Parathyroid adenoma (tissue), 2 donors: ENCODE data around the gene ZNF282.
"Not testable (repeated sequence)": the region's sequence is repeated elsewhere in the genome, so short reads cannot be mapped to it uniquely, and the experiment has no call there.

ENCODE experiments used
- H2AFZ ChIP-seq: fragments of 300-600 bp; sonication (generic); one replicate; pipeline ENCODE4 v1.7.0; 2017; ENCODE audit warnings: antibody characterized with exemption, mild to moderate bottlenecking
- H3K27ac ChIP-seq: fragments of 300-600 bp; sonication (generic); one replicate; pipeline ENCODE4 v1.7.0; 2017
- H3K27me3 ChIP-seq: fragments of 300-600 bp; sonication (generic); one replicate; pipeline ENCODE4 v1.7.0; 2017; ENCODE audit warnings: low read length; ENCODE audit not compliant: control insufficient read depth, insufficient read depth
- H3K36me3 ChIP-seq: fragments of 300-600 bp; sonication (generic); one replicate; pipeline ENCODE4 v1.7.0; 2017; ENCODE audit warnings: low read length; ENCODE audit not compliant: control insufficient read depth, insufficient read depth
- H3K4me1 ChIP-seq: fragments of 300-600 bp; sonication (generic); one replicate; pipeline ENCODE4 v1.7.0; 2017; ENCODE audit warnings: control low read depth
- H3K4me2 ChIP-seq: fragments of 300-600 bp; sonication (generic); one replicate; pipeline ENCODE4 v1.7.0; 2017; ENCODE audit warnings: low read length
- H3K4me3 ChIP-seq: fragments of 300-600 bp; sonication (generic); one replicate; pipeline ENCODE4 v1.7.0; 2017; ENCODE audit warnings: low read depth, low read length
- H3K79me2 ChIP-seq: fragments of 300-600 bp; sonication (generic); one replicate; pipeline ENCODE4 v1.7.0; 2017; ENCODE audit warnings: control low read depth
- H3K9ac ChIP-seq: fragments of 300-600 bp; sonication (generic); one replicate; pipeline ENCODE4 v1.7.0; 2017; ENCODE audit warnings: mild to moderate bottlenecking
- H3K9me3 ChIP-seq: fragments of 300-600 bp; sonication (generic); one replicate; pipeline ENCODE4 v1.7.0; 2017; ENCODE audit warnings: low read length; ENCODE audit not compliant: control insufficient read depth
- CTCF ChIP-seq: fragments of 300-600 bp; sonication (generic); IDR thresholded peaks from one replicate; pipeline ENCODE4 v1.7.0; 2017; ENCODE audit warnings: antibody characterized with exemption, mild to moderate bottlenecking
- donor health status: primary hyperparathyroidism.

The ZNF282 gene

GRCh38 chr7:149241696-149242095 is 46.4 kb downstream of the ZNF282 start:
- Histone ChIP-seq H3K4me2 (no peak overlapping the region), H3K27me3 (no peaks in the 10 kb centered on the region), H3K79me2 (peaks cover 32% of the 10 kb centered on the region), H3K36me3 (no peaks in the 10 kb centered on the region), H3K27ac (no peak overlapping the region), H3K9ac (no peak overlapping the region), H3K9me3 (no peaks in the 10 kb centered on the region), H3K4me3 (no peak overlapping the region), H2AFZ (no peak overlapping the region), H3K4me1 (peaks cover 2% of the 10 kb centered on the region)
- TF ChIP-seq CTCF: no peak

- no peak overlapping the region for H3K4me2 ChIP-seq
- no peaks in the 10 kb centered on the region for H3K9me3 ChIP-seq
- H2AFZ ChIP-seq: no peak overlapping the region
- peaks cover 21% of the 10 kb centered on the region for H3K79me2 ChIP-seq
- H3K4me3 ChIP-seq: no peak overlapping the region
- H3K4me1 ChIP-seq: peaks cover 2% of the 10 kb centered on the region
- no peak overlapping the region for H3K27ac ChIP-seq
- H3K27me3 ChIP-seq: no peaks in the 10 kb centered on the region
- no peak overlapping the region for H3K9ac ChIP-seq
- no peaks in the 10 kb centered on the region for H3K36me3 ChIP-seq
- no peak for TF ChIP-seq CTCF
Observed at GRCh38 chr7:149245244-149245643, 49.9 kb downstream of the ZNF282 start.

- Histone ChIP-seq H3K4me2 (no peak overlapping the region), H3K4me3 (no peak overlapping the region), H3K9me3 (no peaks in the 10 kb centered on the region), H3K4me1 (no peaks in the 10 kb centered on the region), H3K27me3 (no peaks in the 10 kb centered on the region), H3K27ac (no peak overlapping the region), H3K79me2 (peaks cover 18% of the 10 kb centered on the region), H2AFZ (no peak overlapping the region), H3K9ac (no peak overlapping the region), H3K36me3 (no peaks in the 10 kb centered on the region)
- no peak for TF ChIP-seq CTCF
Observed at GRCh38 chr7:149245744-149246143, 50.4 kb downstream of the ZNF282 start.

GRCh38 chr7:149248777-149249176 is 53.4 kb downstream of the ZNF282 start:
- no peak overlapping the region for H3K4me3 ChIP-seq
- no peaks in the 10 kb centered on the region for H3K27me3 ChIP-seq
- H3K4me2 ChIP-seq: no peak overlapping the region
- no peak overlapping the region for H3K9ac ChIP-seq
- peaks cover 9% of the 10 kb centered on the region for H3K79me2 ChIP-seq
- no peaks in the 10 kb centered on the region for H3K9me3 ChIP-seq
- no peak overlapping the region for H2AFZ ChIP-seq
- no peak overlapping the region for H3K27ac ChIP-seq
- H3K4me1 ChIP-seq: no peaks in the 10 kb centered on the region
- no peak for TF ChIP-seq CTCF
- no peaks in the 10 kb centered on the region for H3K36me3 ChIP-seq

GRCh38 chr7:149250151-149250550 is 54.8 kb downstream of the ZNF282 start:
- H3K36me3 ChIP-seq, H2AFZ ChIP-seq: not testable (repeated sequence)

GRCh38 chr7:149251518-149251917 is 56.2 kb downstream of the ZNF282 start:
- not testable (repeated sequence) for H3K4me2 ChIP-seq, H2AFZ ChIP-seq, H3K9me3 ChIP-seq, H3K79me2 ChIP-seq, H3K9ac ChIP-seq, H3K4me3 ChIP-seq, H3K27ac ChIP-seq, H3K36me3 ChIP-seq, H3K4me1 ChIP-seq, H3K27me3 ChIP-seq

More at GRCh38 chr7:149250151-149250550, 54.8 kb downstream of the ZNF282 start:
- H3K27me3 ChIP-seq, H3K4me3 ChIP-seq, H3K9me3 ChIP-seq, H3K4me1 ChIP-seq, H3K27ac ChIP-seq, H3K79me2 ChIP-seq, H3K9ac ChIP-seq, H3K4me2 ChIP-seq: not testable (repeated sequence)
